OCI-LY1 (cell line): ENCODE measurements around the gene LINGO3.

Experiments used
- H2AFZ ChIP-seq: fragments of 200-600 bp; sonication (generic), shearing (Covaris generic); 2 replicates; pipeline ENCODE4 v1.6.0; 2014; ENCODE audit warnings: antibody characterized with exemption, mild to moderate bottlenecking, low read length
- H3F3A ChIP-seq: fragments of 200-600 bp; sonication (generic), shearing (Covaris generic); 2 replicates; pipeline ENCODE4 v1.6.0; 2014; ENCODE audit warnings: mild to moderate bottlenecking, antibody characterized with exemption, low read length, moderate library complexity; ENCODE audit not compliant: insufficient read depth
- H3K27ac ChIP-seq: fragments of 200-600 bp; sonication (generic); 2 replicates; pipeline ENCODE4 v1.5.1; 2014; ENCODE audit warnings: low read length, mixed run types, mild to moderate bottlenecking, low read depth; ENCODE audit not compliant: poor library complexity, severe bottlenecking
- H3K27me3 ChIP-seq: fragments of 200-600 bp; sonication (generic); 2 replicates; pipeline ENCODE4 v1.6.0; 2014; ENCODE audit warnings: antibody characterized with exemption, mild to moderate bottlenecking, low read length, moderate library complexity; ENCODE audit not compliant: insufficient read depth
- H3K36me3 ChIP-seq: fragments of 200-600 bp; sonication (generic); 2 replicates; pipeline ENCODE4 v1.6.1; 2014; ENCODE audit warnings: mild to moderate bottlenecking, antibody characterized with exemption, low read length, moderate library complexity, mixed read lengths; ENCODE audit not compliant: insufficient read depth
- H3K4me1 ChIP-seq: fragments of 200-600 bp; sonication (generic); 2 replicates; pipeline ENCODE4 v1.5.1; 2014; ENCODE audit warnings: mild to moderate bottlenecking, low read length, moderate library complexity; ENCODE audit not compliant: insufficient read depth, severe bottlenecking
- H3K4me2 ChIP-seq: fragments of 200-600 bp; sonication (generic), shearing (Covaris generic); 2 replicates; pipeline ENCODE4 v1.6.1; 2014; ENCODE audit warnings: low read length
- H3K4me3 ChIP-seq: fragments of 200-600 bp; sonication (generic); 2 replicates; pipeline ENCODE4 v1.5.1; 2014; ENCODE audit warnings: low read length, low read depth, mild to moderate bottlenecking, mixed read lengths; ENCODE audit not compliant: poor library complexity, severe bottlenecking
- H3K79me2 ChIP-seq: fragments of 200-600 bp; shearing (Covaris generic); 2 replicates; pipeline ENCODE4 v1.6.1; 2016; ENCODE audit warnings: mixed run types, low read length, mixed read lengths; ENCODE audit not compliant: insufficient read depth
- H3K9ac ChIP-seq: fragments of 200-600 bp; sonication (generic), shearing (Covaris generic); 2 replicates; pipeline ENCODE4 v1.6.1; 2014; ENCODE audit warnings: mild to moderate bottlenecking, low read length, mixed read lengths
- H3K9me2 ChIP-seq: fragments of 200-600 bp; sonication (generic), shearing (Covaris generic); 2 replicates; pipeline ENCODE4 v1.6.1; 2014; ENCODE audit warnings: low read depth, mild to moderate bottlenecking, low read length, mixed read lengths
- H3K9me3 ChIP-seq: fragments of 200-600 bp; shearing (Covaris generic); 2 replicates; pipeline ENCODE4 v1.6.1; 2014; ENCODE audit warnings: low read length, mixed read lengths
- H4K20me1 ChIP-seq: fragments of 200-600 bp; sonication (generic), shearing (Covaris generic); 2 replicates; pipeline ENCODE4 v1.6.0; 2016; ENCODE audit warnings: mild to moderate bottlenecking, low read length; ENCODE audit not compliant: insufficient read depth
- EZH2 ChIP-seq: fragments of 200-600 bp; sonication (generic), shearing (Covaris generic); IDR thresholded peaks from 2 replicates; pipeline ENCODE4 v1.8.0; 2017; ENCODE audit warnings: borderline replicate concordance, mixed run types, mild to moderate bottlenecking, antibody characterized with exemption, low read length, moderate library complexity, mixed read lengths
- TF ChIP-seq, protein P1 (sequence below): fragments of 200-600 bp; sonication (generic), shearing (Covaris generic); IDR thresholded peaks from 2 replicates; pipeline ENCODE4 v1.5.1; 2017; ENCODE audit warnings: mild to moderate bottlenecking, antibody characterized with exemption, low read length, moderate library complexity, mixed read lengths

Gene LINGO3

DNA sequence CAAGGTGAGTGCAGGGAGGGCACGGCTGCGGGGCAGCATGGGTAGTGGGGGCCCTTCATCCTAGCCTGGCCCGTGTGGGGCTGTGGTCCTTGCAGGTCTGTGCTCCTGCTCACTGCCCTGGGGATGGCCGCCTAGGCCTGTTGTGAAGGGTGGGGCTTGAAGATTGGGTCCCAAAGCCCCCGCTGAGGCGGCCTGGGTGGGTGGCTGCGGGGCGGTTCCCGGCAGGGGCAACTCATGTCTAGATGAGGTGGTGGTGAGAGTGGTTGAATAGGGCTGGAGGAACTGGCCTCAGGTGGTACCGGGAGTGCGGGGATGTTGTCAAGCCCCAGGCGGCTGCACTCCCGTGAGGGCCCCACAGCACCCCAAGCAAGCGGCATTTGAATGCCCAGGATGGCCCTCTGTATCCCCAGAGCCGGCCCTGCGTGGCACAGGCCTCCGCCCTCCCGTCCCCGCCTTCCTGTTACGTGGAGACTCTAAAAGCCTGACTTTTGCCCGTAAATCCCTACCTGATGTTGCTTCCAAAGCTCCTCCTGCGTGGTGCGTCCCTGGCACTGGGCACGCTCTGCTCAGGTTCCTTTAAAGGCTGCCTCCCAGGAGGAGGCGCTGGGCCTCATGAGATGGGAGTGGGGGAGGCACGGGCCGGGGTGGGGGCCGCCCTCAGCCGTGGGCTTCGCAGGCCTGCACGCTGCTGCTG, 35.5 kb upstream of the LINGO3 start:
- H4K20me1 ChIP-seq: no peaks in the 10 kb centered on the region
- TF ChIP-seq EZH2: no peak
- TF ChIP-seq, protein P1, sequence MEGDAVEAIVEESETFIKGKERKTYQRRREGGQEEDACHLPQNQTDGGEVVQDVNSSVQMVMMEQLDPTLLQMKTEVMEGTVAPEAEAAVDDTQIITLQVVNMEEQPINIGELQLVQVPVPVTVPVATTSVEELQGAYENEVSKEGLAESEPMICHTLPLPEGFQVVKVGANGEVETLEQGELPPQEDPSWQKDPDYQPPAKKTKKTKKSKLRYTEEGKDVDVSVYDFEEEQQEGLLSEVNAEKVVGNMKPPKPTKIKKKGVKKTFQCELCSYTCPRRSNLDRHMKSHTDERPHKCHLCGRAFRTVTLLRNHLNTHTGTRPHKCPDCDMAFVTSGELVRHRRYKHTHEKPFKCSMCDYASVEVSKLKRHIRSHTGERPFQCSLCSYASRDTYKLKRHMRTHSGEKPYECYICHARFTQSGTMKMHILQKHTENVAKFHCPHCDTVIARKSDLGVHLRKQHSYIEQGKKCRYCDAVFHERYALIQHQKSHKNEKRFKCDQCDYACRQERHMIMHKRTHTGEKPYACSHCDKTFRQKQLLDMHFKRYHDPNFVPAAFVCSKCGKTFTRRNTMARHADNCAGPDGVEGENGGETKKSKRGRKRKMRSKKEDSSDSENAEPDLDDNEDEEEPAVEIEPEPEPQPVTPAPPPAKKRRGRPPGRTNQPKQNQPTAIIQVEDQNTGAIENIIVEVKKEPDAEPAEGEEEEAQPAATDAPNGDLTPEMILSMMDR: no peak
- no peak overlapping the region for H3K27ac ChIP-seq
- H3K4me2 ChIP-seq: no peak overlapping the region
- no peaks in the 10 kb centered on the region for H3F3A ChIP-seq
- H3K79me2 ChIP-seq: no peaks in the 10 kb centered on the region
- no peaks in the 10 kb centered on the region for H3K9me2 ChIP-seq
- H3K4me1 ChIP-seq: no peaks in the 10 kb centered on the region
- H3K36me3 ChIP-seq: peaks cover 61% of the 10 kb centered on the region
- H2AFZ ChIP-seq: no peak overlapping the region
- H3K9ac ChIP-seq: no peak overlapping the region
- no peaks in the 10 kb centered on the region for H3K27me3 ChIP-seq
- no peak overlapping the region for H3K4me3 ChIP-seq
- H3K9me3 ChIP-seq: no peaks in the 10 kb centered on the region

DNA sequence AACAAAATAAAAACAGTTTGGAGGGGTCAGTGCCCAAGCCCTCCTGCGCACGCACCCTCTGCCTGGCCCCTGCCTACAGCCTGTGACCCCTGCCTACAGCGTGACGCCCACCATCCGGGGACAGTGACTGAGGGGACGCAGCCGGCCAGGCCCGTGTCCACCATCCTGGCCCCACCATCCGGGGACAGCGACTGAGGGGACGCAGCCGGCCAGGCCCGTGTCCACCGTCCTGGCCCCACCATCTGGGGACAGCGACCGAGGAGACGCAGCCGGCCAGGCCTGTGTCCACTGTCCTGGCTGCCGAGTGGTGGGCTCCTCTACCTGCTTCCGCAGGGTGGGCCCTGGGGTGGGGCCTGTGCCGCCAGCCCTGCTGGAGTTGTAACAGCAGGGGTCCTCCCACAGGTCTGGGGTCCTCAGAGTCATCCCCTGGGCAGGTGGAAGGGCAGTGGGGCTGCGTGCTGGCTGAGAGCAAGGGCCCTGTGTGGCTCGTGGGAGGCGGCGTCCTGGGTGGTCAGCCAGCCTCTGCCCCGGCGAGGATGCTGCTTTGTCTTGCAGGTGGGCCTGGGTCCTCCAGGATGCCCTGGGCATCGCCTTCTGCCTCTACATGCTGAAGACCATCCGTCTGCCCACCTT, 34.8 kb upstream of the LINGO3 start:
- Histone ChIP-seq H3F3A (no peaks in the 10 kb centered on the region), H3K4me3 (no peak overlapping the region), H3K9me3 (no peaks in the 10 kb centered on the region), H3K9me2 (no peaks in the 10 kb centered on the region), H4K20me1 (no peaks in the 10 kb centered on the region), H3K9ac (no peak overlapping the region), H3K79me2 (no peaks in the 10 kb centered on the region), H3K4me2 (no peak overlapping the region), H3K27ac (no peak overlapping the region), H3K4me1 (no peaks in the 10 kb centered on the region), H3K27me3 (no peaks in the 10 kb centered on the region), H2AFZ (no peak overlapping the region), H3K36me3 (peaks cover 60% of the 10 kb centered on the region)
- no peak for TF ChIP-seq EZH2
- TF ChIP-seq, protein P1: no peak

DNA sequence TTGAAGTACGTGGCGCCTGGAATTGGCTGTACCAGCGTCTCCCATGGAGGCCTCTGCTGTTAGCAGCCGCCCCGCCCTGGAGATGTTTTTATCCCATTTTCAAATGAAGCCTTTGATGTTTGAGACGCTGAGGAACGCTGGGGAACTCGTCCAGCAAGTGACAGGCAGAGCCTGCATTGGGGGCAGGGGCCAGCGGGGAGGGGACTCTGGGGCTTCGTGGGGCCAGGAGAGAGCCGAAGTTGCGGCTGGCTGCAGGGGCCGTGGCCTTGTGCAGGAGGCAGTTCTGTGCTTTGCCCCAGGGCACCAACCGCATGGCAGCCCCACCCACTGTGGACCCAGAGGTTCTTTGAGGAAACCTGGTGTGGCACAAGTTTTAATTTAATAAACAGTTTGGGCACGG, 34.0 kb upstream of the LINGO3 start:
- Histone ChIP-seq H2AFZ (no peak overlapping the region), H4K20me1 (no peaks in the 10 kb centered on the region), H3K9me2 (no peaks in the 10 kb centered on the region), H3K4me3 (no peak overlapping the region), H3K9me3 (no peaks in the 10 kb centered on the region), H3K4me1 (no peaks in the 10 kb centered on the region), H3K4me2 (no peak overlapping the region), H3K79me2 (no peaks in the 10 kb centered on the region), H3K27ac (no peak overlapping the region), H3F3A (no peaks in the 10 kb centered on the region), H3K36me3 (peaks cover 60% of the 10 kb centered on the region), H3K27me3 (no peaks in the 10 kb centered on the region), H3K9ac (no peak overlapping the region)
- no peak for TF ChIP-seq EZH2
- TF ChIP-seq, protein P1: no peak
